GM18519 (cell line): ENCODE measurements around the gene EFCAB8.

Experiments used
- ATAC-seq: cut with Tn5 transposase; IDR thresholded peaks from one replicate; pipeline ENCODE4 v1.9.1; 2021; ENCODE audit warnings: mild to moderate bottlenecking, moderate library complexity; ENCODE audit not compliant: unreplicated experiment, low FRiP score

EFCAB8 gene

GRCh38 chr20:32858701-32859372 lies at the start of gene EFCAB8:
Gene EFCAB8 (plus strand): TSS chr20:32858923. CDS start chr20:32863793, 4,870 bp downstream.
- ATAC-seq, result no peak

- no peak for ATAC-seq
Measured at GRCh38 chr20:32809907-32810306, 48.8 kb upstream of the EFCAB8 start.

- ATAC-seq, result no peak
Measured at GRCh38 chr20:32810941-32811340, 47.8 kb upstream of the EFCAB8 start.

GRCh38 chr20:32811886-32812285 lies 46.8 kb upstream of the EFCAB8 start:
- no peak for ATAC-seq

GRCh38 chr20:32819992-32820697 lies 38.6 kb upstream of the EFCAB8 start:
- ATAC-seq, result peak; percentile 28

- no peak for ATAC-seq
Measured at GRCh38 chr20:32820698-32821377, 37.9 kb upstream of the EFCAB8 start.

GRCh38 chr20:32822225-32822624 lies 36.5 kb upstream of the EFCAB8 start:
- no peak for ATAC-seq

GRCh38 chr20:32823078-32823477 lies 35.6 kb upstream of the EFCAB8 start:
- ATAC-seq, result no peak

GRCh38 chr20:32823737-32824588 lies 34.8 kb upstream of the EFCAB8 start:
- ATAC-seq, result no peak

- no peak for ATAC-seq
Measured at GRCh38 chr20:32828029-32828680, 30.6 kb upstream of the EFCAB8 start.

GRCh38 chr20:32829311-32830005 lies 29.3 kb upstream of the EFCAB8 start:
- no peak for ATAC-seq

GRCh38 chr20:32830437-32830836 lies 28.3 kb upstream of the EFCAB8 start:
- ATAC-seq, result no peak

- no peak for ATAC-seq
Measured at GRCh38 chr20:32831982-32832381, 26.7 kb upstream of the EFCAB8 start.

GRCh38 chr20:32832664-32833063 lies 26.1 kb upstream of the EFCAB8 start:
- ATAC-seq, result no peak

- no peak for ATAC-seq
Measured at GRCh38 chr20:32834972-32835371, 23.8 kb upstream of the EFCAB8 start.

- no peak for ATAC-seq
Measured at GRCh38 chr20:32837157-32837556, 21.6 kb upstream of the EFCAB8 start.

- no peak for ATAC-seq
Measured at GRCh38 chr20:32839227-32839981, 19.3 kb upstream of the EFCAB8 start.

GRCh38 chr20:32839982-32840285 lies 18.8 kb upstream of the EFCAB8 start:
- ATAC-seq, result no peak

- no peak for ATAC-seq
Measured at GRCh38 chr20:32841174-32841573, 17.5 kb upstream of the EFCAB8 start.
